ENCODE measurements around the gene IL1F10.

The IL1F10 gene

GRCh38 chr2:113114224-113114945 is 46.6 kb downstream of the IL1F10 start:
- no peak for DNase-seq

GRCh38 chr2:113114996-113115395 is 47.2 kb downstream of the IL1F10 start:
- DNase-seq: no peak

- DNase-seq: no peak
Observed at GRCh38 chr2:113116100-113116958, 48.6 kb downstream of the IL1F10 start.

GRCh38 chr2:113117541-113118262 is 49.9 kb downstream of the IL1F10 start:
- DNase-seq: no peak

GRCh38 chr2:113118263-113118657 is 50.5 kb downstream of the IL1F10 start:
- no peak for DNase-seq

GRCh38 chr2:113119111-113119510 is 51.3 kb downstream of the IL1F10 start:
- no peak for DNase-seq

GRCh38 chr2:113120861-113121260 is 53.1 kb downstream of the IL1F10 start:
- DNase-seq: no peak

GRCh38 chr2:113122364-113122763 is 54.6 kb downstream of the IL1F10 start:
- DNase-seq: no peak

GRCh38 chr2:113123726-113124125 is 56.0 kb downstream of the IL1F10 start:
- no peak for DNase-seq

- no peak for DNase-seq
Observed at GRCh38 chr2:113124181-113124961, 56.6 kb downstream of the IL1F10 start.
